HG02571 (cell line): ENCODE data around the gene LFNG.
"Not testable (repeated sequence)": the region's sequence is repeated elsewhere in the genome, so short reads cannot be mapped to it uniquely, and the experiment has no call there.

Experiments
- ATAC-seq: cut with Tn5 transposase; IDR thresholded peaks from one replicate; pipeline ENCODE4 v1.9.1; 2021; ENCODE audit warnings: mild to moderate bottlenecking, moderate library complexity; ENCODE audit not compliant: unreplicated experiment

Gene LFNG

DNA sequence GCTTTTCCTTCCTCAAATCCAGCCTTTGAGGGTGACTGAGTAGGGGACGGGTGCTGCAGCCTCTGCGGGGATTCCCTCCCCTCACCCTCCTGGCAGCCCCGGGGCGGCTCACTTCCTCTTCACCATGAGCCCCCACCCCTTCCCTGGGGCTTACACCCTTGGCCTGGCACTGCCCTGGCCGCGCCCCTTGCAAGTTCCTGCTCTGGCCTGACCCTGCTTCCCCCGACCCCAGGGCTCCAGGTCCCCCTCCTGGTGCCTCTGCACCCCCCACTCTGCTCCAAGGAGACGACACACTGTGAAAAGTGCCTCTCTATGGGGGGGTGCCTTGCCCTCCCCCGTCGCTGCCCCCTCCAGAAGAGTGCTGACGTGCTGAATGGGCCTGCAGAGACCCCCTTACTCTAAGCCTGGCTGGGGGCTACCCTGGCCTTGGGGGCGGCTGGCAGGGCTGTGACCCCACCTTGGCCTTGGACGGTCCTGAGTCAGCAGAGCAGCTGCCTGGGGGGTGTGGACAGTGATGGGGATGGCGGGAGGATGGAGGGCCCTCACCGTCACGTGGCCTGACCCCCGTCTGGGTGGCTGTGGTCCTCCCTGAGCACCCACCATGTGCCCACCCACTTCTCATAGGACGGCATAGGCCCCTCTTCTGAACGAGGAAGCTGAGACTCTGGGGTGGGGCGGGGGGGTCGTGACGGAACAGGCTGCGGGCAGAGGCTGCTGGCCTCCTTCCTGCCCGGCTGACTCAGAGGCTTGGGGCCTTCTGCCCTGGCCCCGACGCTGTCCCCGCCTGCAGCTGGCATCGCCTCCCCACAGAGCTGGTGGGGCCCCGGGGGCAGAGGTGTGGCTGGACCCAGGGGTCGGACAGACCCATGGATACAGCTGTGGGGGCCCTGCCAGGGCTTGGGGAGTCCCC lies 9.8 kb downstream of the LFNG start:
- ATAC-seq = no peak

DNA sequence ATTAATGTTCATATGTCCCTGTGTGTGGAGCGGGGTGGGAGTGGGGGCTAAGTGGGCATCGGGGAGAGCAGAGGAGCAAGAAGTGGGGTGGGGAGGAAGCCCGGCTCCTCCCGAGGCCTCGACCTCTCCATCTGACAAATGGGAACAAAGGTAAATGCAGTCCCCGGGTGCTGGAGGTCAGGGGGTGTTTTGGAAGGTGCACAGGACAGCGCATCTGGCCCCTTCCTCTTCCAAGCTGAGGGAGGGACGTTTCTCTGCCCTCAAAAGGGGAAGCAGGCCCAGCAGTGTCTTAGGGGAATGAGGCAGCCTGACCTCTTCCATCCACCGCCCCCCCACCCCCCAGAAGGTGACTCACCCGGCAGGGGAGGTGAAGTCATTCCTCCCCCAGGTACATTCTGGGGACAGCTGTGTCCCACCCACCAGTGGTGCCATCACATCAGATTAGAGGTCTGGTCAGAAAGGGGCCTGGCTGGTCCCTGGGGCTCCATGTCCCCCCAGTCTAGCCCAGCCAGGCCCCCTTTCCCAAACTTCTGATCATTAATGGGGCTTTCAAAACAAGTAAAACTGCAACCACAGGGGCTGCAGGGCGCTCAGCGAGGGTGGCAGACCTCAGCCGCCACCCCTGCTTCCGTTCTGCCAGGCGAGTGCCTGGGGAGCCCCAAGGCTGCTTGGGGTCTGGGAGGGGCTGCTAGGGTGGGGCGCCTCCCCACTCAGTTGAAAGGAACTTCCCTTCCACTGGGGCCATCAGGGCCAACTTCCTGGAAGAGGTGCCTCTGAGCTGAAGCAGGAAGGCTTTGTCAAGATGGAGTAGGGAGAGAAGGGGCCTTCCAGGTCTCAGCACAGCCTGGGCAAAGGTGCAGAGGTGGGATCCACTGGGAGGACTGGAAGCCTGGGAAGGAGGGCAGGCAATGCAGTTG lies 10.8 kb downstream of the LFNG start:
- no peak for ATAC-seq

DNA sequence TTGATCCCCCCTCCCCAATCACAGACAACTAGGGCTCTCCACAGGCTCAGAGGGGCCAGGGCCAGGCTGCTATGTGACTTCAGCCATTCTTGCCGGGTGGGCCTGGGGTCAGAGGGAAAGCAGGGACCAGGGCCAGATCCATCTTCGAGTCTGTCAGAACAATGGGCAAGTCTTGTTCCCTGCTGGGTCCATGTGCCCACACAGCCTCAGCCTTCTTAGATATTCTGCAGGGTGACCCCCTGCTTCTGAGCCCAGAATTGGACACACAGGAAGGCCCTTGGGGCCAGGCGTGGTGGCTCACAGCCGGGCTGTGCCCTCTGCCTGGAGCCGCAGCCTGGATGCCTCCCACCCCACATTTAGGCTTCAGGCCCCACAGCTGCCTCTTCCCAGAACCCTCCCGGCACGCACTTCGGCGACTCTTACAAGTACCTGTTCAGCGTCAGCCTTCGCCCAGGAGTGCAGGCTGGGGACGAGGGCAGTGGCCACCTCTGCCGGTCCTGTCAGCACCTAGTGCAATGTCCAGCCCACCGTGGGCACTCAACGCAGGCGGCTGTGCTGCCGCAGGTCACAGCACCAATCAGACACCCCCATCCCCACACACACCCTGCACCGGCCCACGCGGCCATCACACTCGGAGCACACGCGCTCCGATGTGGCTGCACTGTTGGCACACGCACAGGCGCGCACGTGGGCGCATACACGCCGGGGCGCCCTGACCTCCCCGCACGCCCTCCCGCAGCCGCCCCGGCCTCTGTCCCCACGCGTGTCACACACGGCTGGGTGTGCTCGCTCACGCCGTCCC lies 11.6 kb downstream of the LFNG start:
- not testable (repeated sequence) for ATAC-seq

DNA sequence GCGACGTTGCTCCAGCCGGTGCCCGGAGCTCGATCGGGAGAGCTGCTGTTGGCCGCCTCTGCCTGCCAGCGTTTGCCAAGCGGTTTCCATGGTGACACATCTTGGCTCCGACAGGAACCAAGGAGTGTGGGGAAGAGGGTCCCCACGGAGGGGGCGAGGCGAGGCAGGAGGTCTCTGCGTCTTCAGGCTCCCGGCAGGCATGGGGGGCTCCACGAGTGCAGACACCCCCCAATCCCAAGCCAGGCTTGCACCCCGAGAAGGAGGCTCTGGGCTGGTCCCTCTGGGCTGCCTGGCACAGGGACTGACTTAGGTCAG lies 12.2 kb downstream of the LFNG start:
- not testable (repeated sequence) for ATAC-seq

DNA sequence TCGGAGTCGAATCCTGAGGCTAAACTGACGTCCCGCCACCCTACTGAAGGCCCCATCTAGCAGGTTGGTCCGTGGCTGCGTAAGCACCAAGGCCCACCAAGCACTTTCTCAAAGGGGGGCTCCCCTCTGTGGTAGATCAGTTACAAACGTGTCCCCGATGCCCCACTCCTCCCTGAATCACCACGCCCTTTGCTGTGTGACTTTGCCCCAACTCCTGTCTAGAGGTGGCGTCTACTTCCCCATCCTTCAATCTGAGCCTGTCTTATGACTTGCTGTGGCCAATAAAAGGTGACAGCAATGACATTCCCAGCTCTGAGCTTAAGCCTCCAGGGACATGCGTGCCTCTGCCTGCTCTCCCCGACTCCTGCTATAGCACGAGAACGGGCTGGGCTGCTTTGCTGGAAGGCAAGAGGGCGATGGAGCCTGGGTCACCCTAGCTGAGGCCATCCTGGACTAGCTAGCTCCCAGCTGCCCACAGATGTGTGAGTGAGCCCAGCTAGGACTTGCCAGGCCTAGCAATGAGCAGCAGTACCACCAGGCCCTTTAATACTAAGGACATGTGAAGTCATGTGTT lies 12.7 kb downstream of the LFNG start:
- not testable (repeated sequence) for ATAC-seq

DNA sequence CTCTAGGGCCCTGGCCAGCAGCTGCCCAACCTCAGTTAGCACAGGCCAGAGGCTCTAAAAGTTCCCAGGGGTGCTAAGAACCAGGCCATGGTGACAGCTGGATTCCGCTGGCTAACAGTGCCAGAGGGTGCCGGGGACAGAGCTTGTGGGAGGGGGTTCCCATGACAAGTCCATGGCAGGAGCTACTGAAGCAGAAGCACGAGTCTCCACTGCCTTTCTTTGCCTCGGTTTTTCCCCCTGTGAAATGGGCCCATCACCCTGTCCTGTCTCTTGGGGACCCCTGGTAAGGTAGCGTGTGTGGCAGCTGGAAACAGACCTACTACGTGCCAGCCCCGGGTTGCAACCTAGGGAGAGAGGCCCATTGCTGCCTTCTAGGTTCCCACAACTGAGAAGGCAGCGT lies 13.2 kb downstream of the LFNG start:
- ATAC-seq = not testable (repeated sequence)

DNA sequence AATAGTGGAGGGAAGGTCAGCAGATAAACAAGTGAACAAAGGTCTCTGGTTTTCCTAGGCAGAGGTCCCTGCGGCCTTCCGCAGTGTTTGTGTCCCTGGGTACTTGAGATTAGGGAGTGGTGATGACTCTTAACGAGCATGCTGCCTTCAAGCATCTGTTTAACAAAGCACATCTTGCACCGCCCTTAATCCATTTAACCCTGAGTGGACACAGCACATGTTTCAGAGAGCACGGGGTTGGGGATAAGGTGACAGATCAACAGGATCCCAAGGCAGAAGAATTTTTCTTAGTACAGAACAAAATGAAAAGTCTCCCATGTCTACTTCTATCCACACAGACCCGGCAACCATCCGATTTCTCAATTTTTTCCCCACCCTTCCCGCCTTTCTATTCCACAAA lies 14.0 kb downstream of the LFNG start:
- not testable (repeated sequence) for ATAC-seq

DNA sequence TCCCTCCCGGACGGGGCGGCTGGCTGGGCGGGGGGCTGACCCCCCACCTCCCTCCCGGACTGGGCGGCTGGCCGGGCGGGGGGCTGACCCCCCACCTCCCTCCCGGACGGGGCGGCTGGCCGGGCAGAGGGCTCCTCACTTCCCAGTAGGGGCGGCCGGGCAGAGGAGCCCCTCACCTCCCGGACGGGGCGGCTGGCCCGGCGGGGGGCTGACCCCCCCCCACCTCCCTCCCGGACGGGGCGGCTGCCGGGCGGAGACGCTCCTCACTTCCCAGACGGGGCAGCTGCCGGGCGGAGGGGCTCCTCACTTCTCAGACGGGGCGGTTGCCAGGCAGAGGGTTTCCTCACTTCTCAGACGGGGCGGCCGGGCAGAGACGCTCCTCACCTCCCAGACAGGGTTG lies 14.6 kb downstream of the LFNG start:
- ATAC-seq = not testable (repeated sequence)

DNA sequence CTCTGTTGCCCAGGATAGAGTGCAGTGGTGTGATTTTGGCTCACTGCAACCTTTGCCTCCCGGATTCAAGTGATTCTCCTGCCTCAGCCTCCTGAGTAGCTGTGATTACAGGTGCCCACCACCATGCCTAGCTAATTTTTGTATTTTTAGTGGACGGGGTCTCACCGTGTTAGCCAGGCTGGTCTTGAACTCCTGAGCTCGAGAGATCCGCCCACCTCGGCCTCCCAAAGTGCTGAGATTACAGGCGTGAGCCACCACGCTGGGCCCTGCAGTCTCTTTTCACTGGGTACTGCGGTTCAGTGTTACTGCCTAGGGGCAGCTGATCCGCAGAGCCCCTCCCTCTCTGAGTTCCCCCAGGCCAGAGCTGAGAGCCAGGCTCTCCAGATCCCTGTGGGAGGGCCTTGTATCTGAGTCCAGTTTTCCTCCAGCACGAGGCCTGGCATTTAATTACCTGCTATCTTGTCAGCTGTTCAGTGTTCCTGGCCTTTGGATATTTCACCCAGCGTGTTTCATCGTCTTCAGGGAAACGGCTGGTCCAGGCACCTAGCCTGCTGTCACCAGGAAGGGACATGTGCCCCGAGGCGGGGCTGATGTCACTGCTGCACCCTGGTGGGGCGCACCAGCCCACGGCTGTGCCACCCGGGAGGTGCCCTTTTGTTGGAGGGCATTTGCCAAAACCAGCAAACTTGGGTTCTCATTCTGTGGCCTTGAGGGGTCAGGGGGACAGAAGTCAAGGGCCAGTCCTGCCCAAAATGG lies 16.5 kb downstream of the LFNG start:
- not testable (repeated sequence) for ATAC-seq

DNA sequence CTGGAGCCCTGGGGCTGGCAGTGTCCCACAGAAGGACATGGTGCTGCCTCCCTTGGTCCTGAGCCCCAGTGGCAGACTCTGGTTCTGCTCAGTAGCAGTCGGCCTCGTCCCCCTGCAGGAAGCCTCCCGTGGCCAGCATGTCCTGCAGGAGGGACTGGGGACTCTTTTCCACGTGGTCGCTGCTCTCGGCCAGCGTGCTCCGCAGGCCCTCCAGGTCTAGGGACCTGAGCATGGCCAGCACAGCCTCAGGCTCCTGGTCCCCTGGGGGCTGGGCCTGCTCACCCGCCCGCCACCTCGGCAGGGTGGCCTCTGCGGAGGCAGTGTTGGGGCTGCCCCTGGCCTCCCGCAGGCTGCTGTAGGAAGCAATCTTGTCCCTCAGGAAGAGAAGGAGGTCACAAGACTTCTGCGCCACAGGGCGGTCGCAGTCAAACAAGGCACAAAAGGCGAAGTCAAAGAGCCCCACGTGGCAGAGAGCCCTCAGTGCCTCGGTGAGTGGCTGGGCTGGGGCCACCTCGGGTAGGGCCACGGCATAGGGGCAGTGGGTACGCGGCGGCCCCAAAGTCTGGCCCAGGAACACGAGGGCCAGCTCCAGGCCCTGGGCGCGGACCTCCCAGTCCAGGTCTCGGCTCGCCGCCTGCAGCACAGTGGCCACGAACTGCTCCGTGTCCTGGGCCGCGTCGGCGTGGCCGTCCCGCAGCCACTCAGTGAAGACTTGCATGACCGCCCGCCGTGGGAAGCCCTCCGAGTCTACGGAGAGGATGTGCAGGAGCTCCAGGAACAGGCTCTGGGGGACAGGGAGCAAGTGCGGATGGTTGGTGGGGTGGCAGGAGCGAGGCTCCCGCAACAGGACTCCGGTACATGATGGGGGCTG lies 18.6 kb downstream of the LFNG start:
- no peak for ATAC-seq

DNA sequence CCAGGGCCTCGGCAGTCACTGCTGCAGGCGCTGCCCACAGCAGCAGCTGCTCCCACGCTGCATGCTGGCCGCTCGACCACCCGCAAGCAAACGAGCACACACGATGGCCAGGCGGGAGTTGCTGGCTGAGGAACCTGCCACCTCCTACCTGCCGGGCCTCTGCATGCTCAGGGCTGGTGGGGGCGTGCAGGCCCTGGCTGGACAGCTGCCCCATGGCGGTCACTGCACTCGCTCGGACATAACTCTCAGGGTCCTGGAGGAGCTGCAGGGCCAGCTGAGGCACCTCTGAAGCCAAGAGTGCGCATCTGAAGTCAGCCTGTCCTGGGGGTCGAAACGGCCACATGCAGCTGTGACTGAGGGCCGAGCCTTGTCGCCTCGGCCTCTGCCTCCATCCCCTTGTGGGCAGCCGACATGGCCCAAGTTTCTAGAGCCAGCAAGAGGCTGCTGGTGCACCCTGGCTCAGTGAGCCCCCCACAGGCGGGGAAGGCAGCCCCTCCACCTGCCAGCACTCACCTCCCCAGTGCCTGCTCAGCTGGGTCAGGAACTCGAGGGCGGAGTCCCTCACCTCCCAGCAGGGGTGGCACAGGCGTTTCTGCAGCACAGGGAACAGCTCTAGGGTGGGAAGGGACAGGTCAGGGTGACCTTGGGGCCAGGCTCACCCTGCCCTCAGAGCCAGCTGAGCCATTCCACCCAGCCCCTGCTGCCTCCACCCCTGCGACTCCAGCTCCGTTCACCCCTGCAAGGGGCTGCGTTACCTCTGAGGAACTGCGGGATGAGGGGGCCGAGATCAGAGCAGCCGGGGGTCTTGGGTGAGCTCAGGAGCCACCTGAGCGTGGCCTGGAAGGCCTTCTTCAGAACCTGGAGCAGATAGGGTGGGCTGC lies 19.7 kb downstream of the LFNG start:
- no peak for ATAC-seq

DNA sequence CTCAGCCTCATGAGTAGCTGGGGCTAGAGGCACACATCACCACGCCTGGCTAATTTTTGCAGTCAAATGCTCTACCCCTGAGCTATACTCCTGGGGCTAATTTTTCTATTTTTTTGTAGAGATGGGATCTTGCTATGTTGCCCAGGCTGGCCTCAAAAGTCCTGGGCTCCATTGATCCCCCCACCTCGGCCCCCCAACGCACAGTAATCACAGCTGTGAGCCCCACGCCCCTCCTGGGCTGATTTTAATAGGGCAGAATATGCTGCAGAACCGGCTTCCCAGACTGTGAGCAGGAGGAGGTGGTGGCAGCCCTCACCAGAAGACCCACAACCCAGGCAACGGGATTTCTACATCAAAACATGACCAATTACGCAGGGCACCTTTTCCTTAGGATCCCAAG lies 20.6 kb downstream of the LFNG start:
- ATAC-seq = no peak

DNA sequence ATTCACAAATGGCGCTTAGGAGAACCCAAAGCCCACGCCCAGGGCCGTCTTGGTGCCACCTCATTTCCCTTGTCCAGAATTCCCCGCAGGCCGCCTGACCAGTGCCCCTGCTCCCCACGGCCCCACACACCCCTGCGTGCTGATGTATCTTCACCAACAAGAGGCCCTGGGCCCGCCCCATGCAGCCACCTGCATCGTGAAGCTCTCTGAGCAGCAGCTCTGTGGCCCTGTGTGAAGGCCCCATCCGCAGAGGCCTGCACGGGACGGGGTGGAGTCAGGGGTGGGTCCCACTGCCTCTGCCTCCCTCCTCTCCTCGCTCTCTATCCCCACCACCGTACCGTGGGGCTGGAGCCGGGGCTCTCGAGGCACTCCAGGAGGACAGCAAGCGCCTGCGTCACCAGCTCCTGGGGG lies 21.1 kb downstream of the LFNG start:
- no peak for ATAC-seq

DNA sequence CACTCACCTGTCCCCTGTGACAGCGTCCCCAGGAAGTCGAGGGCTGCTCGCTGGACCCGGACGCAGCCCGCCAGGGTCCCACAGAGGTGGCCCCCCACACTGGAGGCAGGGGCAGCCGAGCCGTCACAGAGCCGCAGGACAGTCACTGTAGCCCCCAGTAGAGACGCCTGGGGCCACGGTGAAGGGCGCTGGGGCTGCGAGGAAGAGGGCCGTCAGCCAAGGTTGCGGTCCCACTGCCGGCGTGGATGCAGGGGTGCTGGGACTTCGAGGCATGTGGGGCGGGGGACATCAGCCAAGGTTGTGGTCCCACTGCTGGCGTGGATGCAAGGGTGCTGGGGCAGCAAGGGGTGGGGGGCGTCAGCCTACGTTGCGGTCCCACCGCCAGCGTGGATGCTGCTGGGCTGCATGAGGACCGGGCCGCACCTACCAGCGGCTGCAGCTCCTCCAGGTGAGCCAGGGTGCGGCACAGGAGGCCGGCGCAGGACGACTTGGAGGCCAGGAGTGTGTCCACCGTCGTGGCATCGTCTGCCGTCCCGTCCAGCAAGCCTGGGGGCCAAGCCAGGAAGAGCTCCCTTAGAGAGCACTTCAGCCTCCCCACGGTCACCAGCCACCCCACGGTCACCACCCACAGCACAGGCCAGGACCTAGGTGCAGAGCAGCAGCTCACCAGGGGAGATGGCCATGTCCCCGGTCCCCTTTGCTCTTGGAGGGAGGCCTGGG lies 21.9 kb downstream of the LFNG start:
- no peak for ATAC-seq

DNA sequence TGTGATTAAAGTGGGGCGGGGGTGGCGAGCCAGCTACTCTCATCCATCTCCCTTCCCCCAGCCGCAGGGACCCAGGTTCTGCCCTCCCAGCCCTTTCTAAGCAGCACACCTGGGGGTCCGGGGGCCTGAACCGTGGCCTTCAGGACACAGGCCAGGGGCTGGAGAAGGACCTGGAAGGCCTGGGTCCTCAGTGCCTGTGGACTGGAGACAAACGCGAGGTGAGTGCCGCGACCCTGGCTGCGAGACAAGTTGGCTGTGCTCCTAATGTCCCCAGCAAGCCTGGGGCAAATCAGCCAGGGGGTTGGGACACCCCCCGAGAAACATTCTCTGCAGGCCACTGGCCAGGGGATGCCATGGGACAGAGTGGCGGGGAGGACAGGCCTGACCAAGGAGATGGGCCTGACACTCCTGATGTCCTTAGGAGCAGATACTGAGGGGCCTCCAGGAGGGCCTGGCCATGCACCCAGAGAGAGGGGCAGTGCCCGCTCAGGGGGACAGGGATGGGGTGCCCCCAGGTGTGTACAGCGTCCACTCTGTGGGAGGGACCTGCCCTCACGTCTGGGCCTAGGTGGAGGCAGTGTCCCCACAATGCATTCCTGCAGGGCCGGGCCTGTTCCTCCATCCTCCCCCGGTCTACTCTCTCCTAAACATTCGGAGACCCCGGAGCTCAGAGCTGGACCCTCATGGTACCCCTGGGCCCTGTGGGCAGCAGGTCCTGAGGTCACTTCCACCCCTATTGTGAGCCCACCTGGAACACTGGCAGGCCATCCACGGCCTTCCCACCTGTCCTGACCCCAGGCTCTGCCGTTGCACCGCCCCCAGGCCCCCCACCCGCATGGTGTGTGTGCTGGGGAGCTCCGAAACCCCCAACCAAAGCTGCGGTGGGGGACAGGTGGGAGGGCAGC lies 22.7 kb downstream of the LFNG start:
- ATAC-seq = no peak
